CD4-positive, alpha-beta T cell treated with Interferon alpha-2 for 1 hour (primary cell): ENCODE results near the gene HLA-A.

Experiments
- DNase-seq, 2 donors: peaks; one replicate each; pipeline ENCODE4 v3.0.0-alpha.2; 2020 to 2022

HLA-A gene

DNA sequence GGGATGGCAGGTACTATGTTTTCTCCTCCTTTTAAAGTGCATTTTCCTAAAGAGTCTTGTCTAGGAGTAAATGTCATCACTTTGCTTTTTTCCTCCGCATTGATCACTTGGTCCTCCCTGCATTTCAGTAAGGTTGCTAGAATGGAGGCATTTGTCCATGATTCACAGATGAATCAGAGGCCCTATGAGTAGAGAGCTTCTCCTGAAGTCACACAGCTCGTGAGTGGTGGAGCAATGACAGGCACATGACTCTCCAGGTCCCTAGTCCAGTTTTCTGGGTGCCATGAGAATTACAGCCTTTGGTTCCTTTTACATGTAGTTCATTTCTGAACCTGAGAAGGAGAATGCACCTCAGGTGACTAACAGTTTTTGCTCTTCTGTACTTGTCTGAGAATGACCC is 50.5 kb downstream of the HLA-A start:
- no peak for DNase-seq

DNA sequence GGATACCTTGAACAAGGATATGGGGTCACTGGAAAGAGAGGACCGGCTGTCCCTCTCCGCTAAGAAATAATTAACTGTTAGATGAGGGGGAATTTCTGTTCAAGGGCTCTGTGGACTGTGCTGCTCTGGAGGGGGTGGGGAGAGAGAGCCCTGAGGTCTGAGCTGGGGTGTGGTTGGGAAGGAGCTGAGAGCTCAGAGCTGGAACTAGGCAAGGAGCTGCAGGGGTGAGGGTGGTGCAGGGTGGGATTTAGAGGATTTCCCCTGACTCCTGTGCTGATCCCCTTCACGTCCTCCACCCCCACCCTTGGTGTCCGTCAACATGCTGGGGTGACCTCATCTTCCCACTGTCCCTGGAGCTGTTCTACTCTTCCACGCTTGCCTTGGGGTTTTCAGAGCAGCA is 52.5 kb downstream of the HLA-A start:
- DNase-seq, result no peak

DNA sequence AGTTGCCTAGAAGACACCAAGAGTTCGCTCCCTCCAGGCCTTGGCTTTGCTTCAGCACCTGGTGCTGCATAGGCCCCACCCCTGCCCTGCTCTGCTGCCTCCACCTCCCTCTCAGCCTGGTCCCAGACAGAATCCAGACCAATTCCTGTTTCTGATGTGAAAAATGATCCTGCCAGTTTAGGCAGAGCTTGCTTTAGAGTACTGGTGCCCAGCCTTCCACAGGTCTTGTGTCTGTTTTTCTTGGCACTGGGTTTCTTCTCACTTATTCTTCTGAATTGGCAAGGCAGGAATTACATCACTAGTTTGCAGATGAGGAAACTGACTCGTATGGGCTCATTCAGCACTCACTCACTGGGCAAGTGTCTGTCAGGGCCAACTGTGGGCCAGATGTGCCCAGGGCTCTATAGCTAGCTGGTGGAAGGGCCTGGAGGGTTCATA is 53.0 kb downstream of the HLA-A start:
- no peak for DNase-seq
